DMS114 treated with DMSO at 0.1 percent for 48 hours (cell line): ENCODE data around the gene LINS1.
"Not testable (repeated sequence)": the region's sequence is repeated elsewhere in the genome, so short reads cannot be mapped to it uniquely, and the experiment has no call there.

ENCODE experiments used
- DNase-seq: peaks from one replicate; lab custom pipeline; 2025; ENCODE audit not compliant: unreplicated experiment; lab: John Stamatoyannopoulos, UW

Gene LINS1

GRCh38 chr15:100601617-100602063 is 344 bp downstream of the LINS1 start:
- DNase-seq, result no peak

DNA sequence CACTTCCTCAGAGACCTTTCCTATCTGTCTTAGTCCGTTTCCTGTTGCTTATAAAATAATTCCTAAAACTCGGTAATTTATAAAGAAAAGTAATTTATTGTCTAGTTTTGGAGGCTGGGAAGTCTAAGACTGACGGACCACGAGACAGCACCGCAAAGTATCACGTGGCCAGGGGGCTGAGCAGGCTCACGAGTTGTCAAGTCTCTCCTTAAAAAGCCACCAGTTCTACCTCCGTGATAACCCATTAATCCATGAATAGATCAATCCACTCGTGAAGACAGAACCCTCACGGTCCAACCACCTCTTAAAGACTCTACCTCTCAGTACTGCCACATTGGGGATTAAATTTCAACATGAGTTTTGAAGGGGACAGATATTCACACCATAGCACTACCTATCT is 821 bp downstream of the LINS1 start:
- DNase-seq, result no peak

GRCh38 chr15:100598655-100599054 is 3.3 kb downstream of the LINS1 start:
- no peak for DNase-seq

DNA sequence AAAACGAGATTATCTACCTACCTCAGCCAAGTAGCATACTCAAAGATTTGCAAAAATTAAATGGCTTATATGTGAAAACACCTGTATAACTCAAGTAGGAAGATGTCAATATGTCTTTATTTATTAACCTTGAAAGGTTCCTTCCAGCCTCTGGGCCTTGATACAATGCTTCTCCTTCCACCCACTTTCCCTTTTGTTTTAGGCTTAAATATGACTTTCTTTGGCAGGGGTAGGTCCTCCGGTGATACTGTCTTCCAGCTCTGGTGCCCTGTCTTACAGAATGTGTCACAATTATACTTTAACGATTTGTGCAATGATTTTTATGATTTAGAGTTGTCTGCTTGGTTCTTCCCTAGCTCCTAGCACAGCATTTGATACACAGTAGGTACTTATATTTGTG is 4.1 kb downstream of the LINS1 start:
- no peak for DNase-seq

DNA sequence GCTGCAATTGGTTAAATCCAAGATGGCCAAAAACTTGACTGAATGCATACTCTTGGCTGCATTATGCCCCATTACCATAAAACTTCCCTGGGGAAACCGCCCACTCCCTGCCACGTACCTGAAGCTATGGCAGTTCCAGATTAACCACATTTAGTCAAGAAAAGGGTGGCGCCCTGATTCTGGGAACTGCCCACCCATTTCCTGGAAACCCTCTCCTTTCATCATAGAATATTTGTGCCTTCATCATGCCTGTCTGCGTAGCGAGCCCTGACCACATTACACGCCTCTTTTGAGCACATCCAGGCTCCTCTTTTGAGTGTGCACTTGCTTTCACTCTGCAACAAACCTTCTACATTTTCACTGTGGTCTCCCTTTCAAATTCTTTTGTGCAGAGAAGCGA is 5.2 kb downstream of the LINS1 start:
- no peak for DNase-seq

- no peak for DNase-seq
Measured at GRCh38 chr15:100595964-100596363, 6.0 kb downstream of the LINS1 start.

DNA sequence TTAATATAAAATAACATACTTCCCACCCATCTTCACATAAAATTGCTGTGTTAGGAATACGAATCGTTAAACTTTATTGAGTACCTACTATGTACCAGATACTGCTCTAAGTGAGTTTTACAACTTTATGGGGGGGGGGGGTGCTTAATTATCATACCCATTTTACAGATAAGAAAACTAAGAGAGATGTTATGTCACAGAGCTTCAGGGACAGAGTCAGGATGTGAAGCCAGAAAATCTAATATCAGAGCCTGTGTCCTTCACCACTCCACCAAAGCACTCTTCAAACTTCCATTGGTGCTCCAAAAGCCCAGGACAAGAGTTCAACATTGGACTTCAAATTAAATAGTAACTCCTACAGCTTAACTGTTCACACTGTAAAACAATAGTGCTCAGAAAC is 8.6 kb downstream of the LINS1 start:
- no peak for DNase-seq

GRCh38 chr15:100592898-100593297 is 9.1 kb downstream of the LINS1 start:
- no peak for DNase-seq

- no peak for DNase-seq
Measured at GRCh38 chr15:100591835-100592234, 10.1 kb downstream of the LINS1 start.

DNA sequence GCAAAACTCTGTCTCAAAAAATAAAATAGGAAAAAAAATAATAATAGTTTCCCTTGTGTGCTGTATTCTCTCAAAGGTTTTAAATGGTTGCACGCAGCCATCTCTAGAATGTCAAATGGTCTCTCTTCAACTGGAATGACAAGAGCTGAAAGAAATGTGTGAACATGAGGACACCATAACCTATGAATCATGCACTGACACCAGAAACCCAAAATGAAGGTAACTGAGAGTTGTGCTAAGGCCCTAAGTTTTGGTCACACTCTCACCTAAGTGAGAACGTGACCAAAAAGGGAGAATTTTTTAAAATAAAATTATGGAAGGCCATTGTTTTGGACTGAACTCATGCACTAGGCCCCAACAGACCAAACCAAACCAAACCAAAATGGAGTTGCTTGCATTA is 10.8 kb downstream of the LINS1 start:
- DNase-seq, result not testable (repeated sequence)

GRCh38 chr15:100588638-100589242 is 13.2 kb downstream of the LINS1 start:
- no peak for DNase-seq

DNA sequence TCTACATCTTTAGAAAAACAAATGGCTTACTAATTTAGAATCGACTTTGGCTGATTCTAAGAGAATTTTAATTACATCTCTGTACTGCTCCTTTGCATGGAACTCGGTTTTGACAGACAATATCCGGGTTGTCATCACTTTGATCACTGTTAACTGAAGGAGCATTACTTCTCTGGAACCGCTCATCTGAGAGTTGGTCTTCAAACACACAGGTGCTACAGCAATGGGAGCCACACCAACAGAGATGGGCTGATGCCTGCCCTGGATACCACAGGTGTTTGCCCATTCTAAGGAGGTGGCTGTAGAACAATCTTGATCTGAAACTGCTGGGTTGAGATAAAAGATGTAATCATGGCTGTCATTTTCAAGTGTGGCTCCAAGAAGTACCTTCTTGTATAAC is 21.6 kb downstream of the LINS1 start:
- no peak for DNase-seq

GRCh38 chr15:100573526-100573925 is 28.5 kb downstream of the LINS1 start:
- DNase-seq, result no peak

GRCh38 chr15:100572362-100572983 is 29.5 kb downstream of the LINS1 start:
- peak; percentile 29 for DNase-seq

- DNase-seq, result no peak
Measured at GRCh38 chr15:100571592-100572167, 30.3 kb downstream of the LINS1 start.

DNA sequence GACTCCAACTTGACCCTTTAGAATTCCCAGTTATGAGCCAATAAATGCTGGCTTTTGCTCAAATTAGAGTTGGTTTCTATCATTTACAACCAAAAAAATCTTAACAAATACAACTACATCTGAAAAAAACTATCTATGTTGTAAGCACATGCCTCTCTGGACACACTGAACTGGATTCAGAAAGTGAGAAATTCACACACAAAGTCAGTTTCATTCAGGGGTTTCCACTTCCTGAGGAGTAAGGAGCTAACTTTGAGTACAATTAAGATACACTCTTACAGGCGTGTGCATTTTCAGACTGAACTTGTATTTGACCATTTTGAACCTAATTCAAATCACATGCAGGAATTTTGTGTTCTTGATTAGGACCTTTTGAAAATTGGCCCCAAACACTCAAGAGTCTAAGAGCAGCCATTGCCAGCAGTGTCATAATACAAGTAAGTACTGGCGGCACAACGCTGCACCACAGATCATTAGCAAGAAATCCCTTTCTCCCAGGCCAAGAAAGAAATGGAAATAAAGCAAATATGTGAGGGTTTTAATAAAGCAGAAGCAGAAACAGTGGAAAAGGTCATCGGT is 31.2 kb downstream of the LINS1 start:
- DNase-seq, result no peak

GRCh38 chr15:100570275-100570674 is 31.7 kb downstream of the LINS1 start:
- no peak for DNase-seq

- no peak for DNase-seq
Measured at GRCh38 chr15:100569391-100569790, 32.6 kb downstream of the LINS1 start.

DNA sequence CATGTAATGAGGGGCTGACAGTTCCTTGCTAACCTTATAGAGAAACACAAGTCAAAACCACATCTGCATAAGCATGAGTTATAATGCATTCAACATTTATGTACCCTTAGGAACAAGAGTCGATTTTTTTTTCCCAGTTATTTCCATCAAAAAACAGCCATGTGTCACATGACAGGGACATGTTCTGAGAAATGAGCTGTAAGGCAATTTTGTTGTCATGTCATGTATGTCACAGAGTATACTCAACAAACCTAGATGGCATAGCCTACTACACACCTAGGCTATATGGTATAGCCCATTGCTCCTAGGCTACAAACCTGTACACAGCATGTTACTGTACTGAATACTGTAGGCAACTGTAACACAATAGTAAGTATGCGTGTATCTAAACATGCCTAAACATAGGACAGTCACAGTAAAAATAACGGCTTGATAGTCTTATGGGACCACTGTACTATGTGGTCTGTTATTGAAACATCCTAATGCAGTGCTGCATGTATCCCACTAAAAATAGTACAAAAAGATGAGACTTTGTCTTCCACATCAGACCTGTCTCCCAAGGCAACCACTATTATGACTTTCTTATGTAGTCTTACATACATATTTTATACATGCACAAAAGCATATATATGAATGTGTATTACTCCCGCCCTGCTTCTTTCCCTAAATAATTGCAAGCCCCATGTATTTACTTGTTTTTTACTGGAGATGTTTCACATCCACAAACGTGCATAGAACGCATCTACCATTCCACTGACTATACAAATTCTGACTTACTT is 34.9 kb downstream of the LINS1 start:
- no peak for DNase-seq

DNA sequence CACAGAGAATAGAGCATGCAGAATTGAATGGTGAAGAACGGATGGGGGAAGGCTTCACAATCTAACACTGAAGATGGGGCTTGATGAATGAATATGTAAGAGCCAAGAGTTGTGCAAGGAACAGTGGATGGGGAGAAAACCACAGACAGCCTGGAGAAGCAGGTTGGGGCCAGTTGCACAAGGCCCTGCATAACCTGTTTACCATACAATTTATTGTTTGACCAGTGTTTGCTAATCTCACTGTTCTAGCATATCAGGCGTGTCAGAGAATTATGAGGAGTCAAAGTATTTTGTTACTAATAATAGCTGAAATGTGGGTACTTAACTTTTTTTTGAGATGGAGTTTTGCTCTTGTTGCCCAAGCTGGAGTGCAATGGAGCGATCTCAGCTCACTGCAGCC is 36.4 kb downstream of the LINS1 start:
- no peak for DNase-seq

DNA sequence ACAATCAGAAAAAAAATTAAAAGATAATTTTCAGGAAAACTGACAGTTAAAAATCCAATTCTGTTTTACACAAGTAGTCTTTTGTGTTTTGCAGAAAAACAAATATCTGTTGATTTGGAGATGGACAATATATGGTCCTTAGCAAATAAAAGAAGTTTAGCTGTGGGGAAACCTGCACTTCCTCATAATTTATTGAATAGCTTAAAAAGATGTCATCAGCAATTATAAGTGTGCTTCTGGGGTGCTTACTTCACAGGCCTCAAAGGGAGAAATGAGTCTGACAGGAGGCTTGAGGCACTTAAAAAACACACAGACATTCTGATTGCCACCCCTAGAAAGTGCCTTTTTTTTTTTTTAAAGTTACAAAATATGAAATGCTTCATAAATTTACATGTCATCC is 41.7 kb downstream of the LINS1 start:
- no peak for DNase-seq

DNA sequence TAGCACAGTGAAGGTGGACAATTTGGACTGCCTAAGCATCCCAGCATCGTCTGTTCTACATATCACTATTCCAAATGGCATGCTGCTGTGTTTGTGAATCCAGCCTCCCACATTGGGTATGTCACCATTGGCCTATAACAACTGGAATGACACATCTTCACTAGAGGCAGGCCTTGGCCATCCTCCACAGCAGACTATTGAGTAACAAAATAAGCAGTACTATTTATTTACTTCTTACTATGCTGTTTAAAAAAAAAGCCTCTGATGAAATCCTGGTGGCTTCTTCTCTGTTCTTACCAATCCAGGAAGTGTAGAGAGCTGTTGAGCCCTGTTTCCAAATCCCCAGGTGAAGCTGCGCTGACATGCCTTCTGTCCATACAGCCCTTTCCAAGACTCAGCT is 42.7 kb downstream of the LINS1 start:
- no peak for DNase-seq
